ENCODE data around the gene FNBP1. TPM values are rescaled to one million over a fixed set of nuclear protein-coding genes. Genes with fewer than 3 reads are reported as not detected.

FNBP1 gene
- total RNA-seq, 1 experiment from 2014 or later, result 30.8 TPM

- no peak overlapping the region for H3K4me3 ChIP-seq (ENCODE audit: low read length)
- TF ChIP-seq EZH2phosphoT487 (IDR thresholded peaks at IDR 0.05; ENCODE audit: borderline replicate concordance, low read length), result no peak
- TF ChIP-seq CTCF (conservative IDR thresholded peaks at IDR 0.05; ENCODE audit: low read depth, low read length), result no peak
- TF ChIP-seq EZH2 (IDR thresholded peaks at IDR 0.05; ENCODE audit: low read length, unreplicated experiment), result no peak
- no peak overlapping the region for H3K27ac ChIP-seq (ENCODE audit: low read length)
- no peaks in the 10 kb centered on the region for H3K27me3 ChIP-seq (ENCODE audit: low read length)
- H3F3A ChIP-seq (ENCODE audit: low read length, unreplicated experiment), result no peaks in the 10 kb centered on the region
- no peak overlapping the region for H2AFZ ChIP-seq (ENCODE audit: low read length)
- no peak overlapping the region for H3K9ac ChIP-seq (ENCODE audit: low read length)
- CTCF ChIA-PET, result no interaction called here
- H3K9me2 ChIP-seq (replicated peaks; ENCODE audit: low read length), result no peaks in the 10 kb centered on the region
- ATAC-seq (no peak), DNase-seq (no peak)
- H3K36me3 ChIP-seq (ENCODE audit: low read depth, low read length), result no peaks in the 10 kb centered on the region
- no peaks in the 10 kb centered on the region for H4K20me1 ChIP-seq (ENCODE audit: low read length)
- intact Hi-C loops (cut with micrococcal nuclease), result no loop called here
- H3K4me2 ChIP-seq (ENCODE audit: low read length), result no peak overlapping the region
- no TSS peak for BruUV-seq (replicated peaks)
- POLR2A ChIA-PET (ENCODE audit: unreplicated experiment), result no interaction called here
- no peaks in the 10 kb centered on the region for H3K4me1 ChIP-seq (ENCODE audit: insufficient read depth, low read length)
- no peaks in the 10 kb centered on the region for H3K9me3 ChIP-seq (ENCODE audit: low read length)
- no peaks in the 10 kb centered on the region for H3K79me2 ChIP-seq (ENCODE audit: low read length)
These were observed 194.1 kb downstream of the FNBP1 start for GRCh38 chr9:129848712-129849441.

GRCh38 chr9:129845373-129845772 lies 197.6 kb downstream of the FNBP1 start:
- Histone ChIP-seq H3K9ac (ENCODE audit: low read length) (no peak overlapping the region), H3K9me3 (ENCODE audit: low read length) (no peaks in the 10 kb centered on the region), H3K27ac (ENCODE audit: low read length) (no peak overlapping the region), H2AFZ (ENCODE audit: low read length) (no peak overlapping the region), H3K36me3 (ENCODE audit: low read depth, low read length) (no peaks in the 10 kb centered on the region), H4K20me1 (ENCODE audit: low read length) (no peaks in the 10 kb centered on the region), H3K79me2 (ENCODE audit: low read length) (no peaks in the 10 kb centered on the region), H3K27me3 (ENCODE audit: low read length) (no peaks in the 10 kb centered on the region), H3K4me3 (ENCODE audit: low read length) (no peak overlapping the region), H3K4me1 (ENCODE audit: insufficient read depth, low read length) (no peaks in the 10 kb centered on the region), H3K4me2 (ENCODE audit: low read length) (no peak overlapping the region), H3F3A (ENCODE audit: low read length, unreplicated experiment) (no peaks in the 10 kb centered on the region), H3K9me2 (replicated peaks; ENCODE audit: low read length) (no peaks in the 10 kb centered on the region)
- intact Hi-C loops (cut with micrococcal nuclease), result no loop called here
- CTCF ChIA-PET, result no interaction called here
- TF ChIP-seq CTCF (conservative IDR thresholded peaks at IDR 0.05; ENCODE audit: low read depth, low read length) (no peak), EZH2 (IDR thresholded peaks at IDR 0.05; ENCODE audit: low read length, unreplicated experiment) (no peak), EZH2phosphoT487 (IDR thresholded peaks at IDR 0.05; ENCODE audit: borderline replicate concordance, low read length) (no peak)
- POLR2A ChIA-PET (ENCODE audit: unreplicated experiment), result no interaction called here
- no TSS peak for BruUV-seq (replicated peaks)
- ATAC-seq, result no peak
- no peak for DNase-seq

GRCh38 chr9:129841071-129841470 lies 201.9 kb downstream of the FNBP1 start:
- ATAC-seq (no peak), DNase-seq (no peak)
- Histone ChIP-seq H3K9ac (ENCODE audit: low read length) (no peak overlapping the region), H3K9me2 (replicated peaks; ENCODE audit: low read length) (no peaks in the 10 kb centered on the region), H4K20me1 (ENCODE audit: low read length) (no peaks in the 10 kb centered on the region), H3K36me3 (ENCODE audit: low read depth, low read length) (no peaks in the 10 kb centered on the region), H3K27ac (ENCODE audit: low read length) (no peak overlapping the region), H3K4me3 (ENCODE audit: low read length) (no peak overlapping the region), H3K4me1 (ENCODE audit: insufficient read depth, low read length) (peaks cover 27% of the 10 kb centered on the region), H2AFZ (ENCODE audit: low read length) (no peak overlapping the region), H3K79me2 (ENCODE audit: low read length) (peaks cover 25% of the 10 kb centered on the region), H3F3A (ENCODE audit: low read length, unreplicated experiment) (no peaks in the 10 kb centered on the region), H3K4me2 (ENCODE audit: low read length) (no peak overlapping the region), H3K27me3 (ENCODE audit: low read length) (no peaks in the 10 kb centered on the region), H3K9me3 (ENCODE audit: low read length) (no peaks in the 10 kb centered on the region)
- ChIA-PET CTCF (no interaction called here), POLR2A (ENCODE audit: unreplicated experiment) (no interaction called here)
- intact Hi-C loops (cut with micrococcal nuclease), result no loop called here
- BruUV-seq (replicated peaks), result no TSS peak
- TF ChIP-seq CTCF (conservative IDR thresholded peaks at IDR 0.05; ENCODE audit: low read depth, low read length), result no peak
- TF ChIP-seq EZH2phosphoT487 (IDR thresholded peaks at IDR 0.05; ENCODE audit: borderline replicate concordance, low read length), result no peak
- no peak for TF ChIP-seq EZH2 (IDR thresholded peaks at IDR 0.05; ENCODE audit: low read length, unreplicated experiment)
